MM.1S (cell line): Measurements from ENCODE around the gene BCL2L1.
A peak's percentile ranks its signal among the peaks of the same experiment; 100 is the strongest.

Experiments used
- DNase-seq: peaks from one replicate; pipeline ENCODE4 v3.0.0-alpha.2; 2015
- H2AFZ ChIP-seq: fragments of 300-600 bp; sonication (generic); 2 replicates; pipeline ENCODE4 v1.6.0; 2016; ENCODE audit warnings: antibody characterized with exemption, low read length
- H3F3A ChIP-seq: fragments of 300-600 bp; sonication (generic); 2 replicates; pipeline ENCODE4 v1.6.1; 2016; ENCODE audit warnings: mild to moderate bottlenecking, antibody characterized with exemption, low read length, moderate library complexity, mixed read lengths; ENCODE audit not compliant: insufficient read depth
- H3K27ac ChIP-seq: fragments of 300-600 bp; sonication (generic); 2 replicates; pipeline ENCODE4 v1.5.1; 2016; ENCODE audit warnings: mild to moderate bottlenecking, low read length
- H3K27me3 ChIP-seq: fragments of 300-600 bp; sonication (generic); replicated peaks from 2 replicates; pipeline ENCODE4 v1.6.0; 2016; ENCODE audit warnings: low read length; ENCODE audit not compliant: insufficient read depth
- H3K36me3 ChIP-seq: fragments of 300-600 bp; sonication (generic); replicated peaks from 2 replicates; pipeline ENCODE4 v1.6.1; 2016; ENCODE audit warnings: mild to moderate bottlenecking, low read length, mixed read lengths; ENCODE audit not compliant: insufficient read depth
- H3K4me1 ChIP-seq: fragments of 300-600 bp; sonication (generic); 2 replicates; pipeline ENCODE4 v1.6.1; 2016; ENCODE audit warnings: low read length, mixed read lengths
- H3K4me2 ChIP-seq: fragments of 300-600 bp; sonication (generic); 2 replicates; pipeline ENCODE4 v1.6.0; 2016; ENCODE audit warnings: low read depth, low read length
- H3K4me3 ChIP-seq: fragments of 300-600 bp; sonication (generic); 2 replicates; pipeline ENCODE4 v1.5.1; 2016; ENCODE audit warnings: low read length, mixed read lengths
- H3K79me2 ChIP-seq: fragments of 300-600 bp; sonication (generic); 2 replicates; pipeline ENCODE4 v1.6.1; 2016; ENCODE audit warnings: mixed run types, low read length, mixed read lengths
- H3K9ac ChIP-seq: fragments of 300-600 bp; sonication (generic); 2 replicates; pipeline ENCODE4 v1.6.1; 2016; ENCODE audit warnings: low read length, mixed read lengths
- H3K9me2 ChIP-seq: fragments of 300-600 bp; sonication (generic); replicated peaks from 2 replicates; pipeline ENCODE4 v1.6.1; 2016; ENCODE audit warnings: mild to moderate bottlenecking, low read length, mixed read lengths; ENCODE audit not compliant: insufficient read depth
- H3K9me3 ChIP-seq: fragments of 300-600 bp; sonication (generic); replicated peaks from 2 replicates; pipeline ENCODE4 v1.6.1; 2016; ENCODE audit warnings: mild to moderate bottlenecking, low read length, mixed read lengths; ENCODE audit not compliant: insufficient read depth
- H4K20me1 ChIP-seq: fragments of 300-600 bp; sonication (generic); 2 replicates; pipeline ENCODE4 v1.6.1; 2016; ENCODE audit warnings: mild to moderate bottlenecking, low read length, moderate library complexity, mixed read lengths; ENCODE audit not compliant: insufficient read depth
- CTCF ChIP-seq: fragments of 300-600 bp; sonication (generic); IDR thresholded peaks from 2 replicates; pipeline ENCODE4 v1.5.1; 2016; ENCODE audit warnings: antibody characterized with exemption, low read length, mixed read lengths
- EZH2 ChIP-seq: fragments of 300-600 bp; sonication (generic); optimal IDR thresholded peaks from 2 replicates; pipeline ENCODE3; 2017; ENCODE audit warnings: low read depth, mild to moderate bottlenecking, antibody characterized with exemption, low read length, mixed read lengths
- EZH2phosphoT487 ChIP-seq: fragments of 300-600 bp; sonication (generic); IDR thresholded peaks from 2 replicates; pipeline ENCODE4 v1.6.1; 2018; ENCODE audit warnings: antibody characterized with exemption, low read length

Gene BCL2L1

GRCh38 chr20:31722257-31723068 is at the start of gene BCL2L1:
TSS of gene BCL2L1 (minus strand) at chr20:31722868. CDS start at chr20:31722218, 650 bp downstream.
- Histone ChIP-seq H3F3A (peaks cover 56% of the 10 kb centered on the region), H3K9me3 (no peaks in the 10 kb centered on the region), H3K79me2 (peaks cover 59% of the 10 kb centered on the region), H3K4me3 (peak within 1 kb of the TSS; percentile 94), H3K36me3 (peaks cover 8% of the 10 kb centered on the region; the same call in 1 of the 2 replicates), H3K9ac (peak within 1 kb of the TSS; percentile 93), H2AFZ (peak within 1 kb of the TSS; percentile 87), H4K20me1 (no peaks in the 10 kb centered on the region), H3K4me1 (no peaks in the 10 kb centered on the region), H3K27ac (peak within 1 kb of the TSS; percentile 99), H3K9me2 (no peaks in the 10 kb centered on the region), H3K27me3 (no peaks in the 10 kb centered on the region), H3K4me2 (peak within 1 kb of the TSS; percentile 80)
- peak; percentile 80 for DNase-seq
- no peak for TF ChIP-seq EZH2
- TF ChIP-seq CTCF, result peak; percentile 64
- no peak for TF ChIP-seq EZH2phosphoT487

- Histone ChIP-seq H2AFZ (no peak overlapping the region), H3F3A (0 out of 2 replicates have a peak, but pooled peaks cover 5% of the 10 kb centered on the region), H3K36me3 (peaks cover 8% of the 10 kb centered on the region; the same call in 1 of the 2 replicates), H3K4me1 (no peaks in the 10 kb centered on the region), H3K4me3 (no peak overlapping the region), H3K9ac (no peak overlapping the region), H3K9me3 (no peaks in the 10 kb centered on the region), H3K9me2 (no peaks in the 10 kb centered on the region), H3K79me2 (peaks cover 71% of the 10 kb centered on the region), H3K27me3 (no peaks in the 10 kb centered on the region), H4K20me1 (no peaks in the 10 kb centered on the region), H3K4me2 (no peak overlapping the region), H3K27ac (no peak overlapping the region)
- TF ChIP-seq EZH2phosphoT487 (no peak), CTCF (no peak), EZH2 (no peak)
- DNase-seq, result peak; percentile 15
These were observed 47.6 kb upstream of the BCL2L1 start for GRCh38 chr20:31770243-31770642.

DNA sequence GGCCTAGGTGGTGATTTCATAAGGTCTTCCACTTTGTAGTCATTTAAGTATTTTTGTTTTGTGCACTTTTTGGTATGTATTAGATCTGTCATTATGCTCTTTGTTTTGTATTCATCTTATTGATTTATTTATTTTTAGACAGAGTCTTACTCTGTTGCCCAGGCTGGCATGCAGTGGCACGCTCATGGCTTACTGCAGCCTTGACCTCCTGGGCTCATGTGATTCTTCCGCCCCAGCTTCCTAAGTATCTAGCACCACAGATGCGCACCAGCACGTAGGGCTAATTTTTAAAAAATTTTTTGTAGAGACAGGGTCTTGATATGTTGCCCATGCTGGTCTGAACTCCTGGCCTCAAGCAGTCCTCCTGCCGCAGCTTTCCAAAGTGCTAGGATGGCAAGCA is 47.0 kb upstream of the BCL2L1 start:
- TF ChIP-seq EZH2phosphoT487, result no peak
- TF ChIP-seq CTCF, result no peak
- TF ChIP-seq EZH2, result no peak
- no peak overlapping the region for H3K4me3 ChIP-seq
- no peaks in the 10 kb centered on the region for H3K9me3 ChIP-seq
- no peak for DNase-seq
- H3K9ac ChIP-seq, result no peak overlapping the region
- no peaks in the 10 kb centered on the region for H3K4me1 ChIP-seq
- H3K36me3 ChIP-seq, result peaks cover 9% of the 10 kb centered on the region; the same call in 1 of the 2 replicates
- no peak overlapping the region for H3K4me2 ChIP-seq
- no peaks in the 10 kb centered on the region for H3K9me2 ChIP-seq
- no peak overlapping the region for H2AFZ ChIP-seq
- peaks cover 76% of the 10 kb centered on the region for H3K79me2 ChIP-seq
- no peak overlapping the region for H3K27ac ChIP-seq
- 0 out of 2 replicates have a peak, but pooled peaks cover 5% of the 10 kb centered on the region for H3F3A ChIP-seq
- no peaks in the 10 kb centered on the region for H3K27me3 ChIP-seq
- no peaks in the 10 kb centered on the region for H4K20me1 ChIP-seq
